HG03039 (cell line): ENCODE measurements around the gene GALNT7.
A peak's percentile ranks its signal among the peaks of the same experiment; 100 is the strongest.
"Not testable (repeated sequence)": the region's sequence is repeated elsewhere in the genome, so short reads cannot be mapped to it uniquely, and the experiment has no call there.

Source experiments
- ATAC-seq: cut with Tn5 transposase; IDR thresholded peaks from one replicate; pipeline ENCODE4 v1.9.1; 2021; ENCODE audit warnings: mild to moderate bottlenecking, moderate library complexity; ENCODE audit not compliant: unreplicated experiment

The GALNT7 gene, protein sequence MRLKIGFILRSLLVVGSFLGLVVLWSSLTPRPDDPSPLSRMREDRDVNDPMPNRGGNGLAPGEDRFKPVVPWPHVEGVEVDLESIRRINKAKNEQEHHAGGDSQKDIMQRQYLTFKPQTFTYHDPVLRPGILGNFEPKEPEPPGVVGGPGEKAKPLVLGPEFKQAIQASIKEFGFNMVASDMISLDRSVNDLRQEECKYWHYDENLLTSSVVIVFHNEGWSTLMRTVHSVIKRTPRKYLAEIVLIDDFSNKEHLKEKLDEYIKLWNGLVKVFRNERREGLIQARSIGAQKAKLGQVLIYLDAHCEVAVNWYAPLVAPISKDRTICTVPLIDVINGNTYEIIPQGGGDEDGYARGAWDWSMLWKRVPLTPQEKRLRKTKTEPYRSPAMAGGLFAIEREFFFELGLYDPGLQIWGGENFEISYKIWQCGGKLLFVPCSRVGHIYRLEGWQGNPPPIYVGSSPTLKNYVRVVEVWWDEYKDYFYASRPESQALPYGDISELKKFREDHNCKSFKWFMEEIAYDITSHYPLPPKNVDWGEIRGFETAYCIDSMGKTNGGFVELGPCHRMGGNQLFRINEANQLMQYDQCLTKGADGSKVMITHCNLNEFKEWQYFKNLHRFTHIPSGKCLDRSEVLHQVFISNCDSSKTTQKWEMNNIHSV

DNA sequence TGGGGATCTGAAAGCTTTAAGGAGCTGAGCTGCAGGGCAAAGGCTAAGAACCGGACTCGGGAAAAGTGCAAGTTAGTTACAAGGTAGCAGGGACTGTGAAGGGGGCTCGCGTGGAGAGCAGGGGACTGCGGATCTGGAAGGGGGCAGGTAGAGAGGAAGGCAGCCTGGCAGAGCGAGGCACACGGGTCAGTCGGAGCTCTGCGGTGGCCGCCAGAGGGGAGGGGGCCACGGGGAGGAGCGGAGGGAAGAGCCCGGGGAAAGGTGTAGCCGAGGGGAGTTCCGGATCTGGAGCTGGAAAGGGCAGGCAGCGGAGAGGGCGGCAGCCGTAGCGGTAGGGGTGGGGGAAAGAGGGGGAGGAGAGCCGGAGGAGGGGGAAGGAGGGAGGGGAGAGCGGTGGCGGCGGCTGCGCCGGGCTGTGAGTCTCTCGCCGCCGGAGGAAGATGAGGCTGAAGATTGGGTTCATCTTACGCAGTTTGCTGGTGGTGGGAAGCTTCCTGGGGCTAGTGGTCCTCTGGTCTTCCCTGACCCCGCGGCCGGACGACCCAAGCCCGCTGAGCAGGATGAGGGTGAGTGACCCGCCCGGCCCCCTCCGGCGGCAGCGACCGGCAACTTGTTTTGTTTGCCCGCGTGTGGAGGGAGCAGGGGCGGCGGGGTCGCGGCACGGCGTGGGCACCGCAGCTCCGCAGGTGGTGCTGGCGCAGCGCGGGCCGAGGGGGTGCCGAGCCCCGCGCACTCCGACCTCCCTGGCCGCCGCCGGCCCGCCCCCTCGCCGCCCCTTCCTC lies at the start of gene GALNT7:
TSS of gene GALNT7 (plus strand) at position 416 of the 782 bp plus-strand sequence. CDS start at position 441, 25 bp downstream.
- ATAC-seq: peak; percentile 31

DNA sequence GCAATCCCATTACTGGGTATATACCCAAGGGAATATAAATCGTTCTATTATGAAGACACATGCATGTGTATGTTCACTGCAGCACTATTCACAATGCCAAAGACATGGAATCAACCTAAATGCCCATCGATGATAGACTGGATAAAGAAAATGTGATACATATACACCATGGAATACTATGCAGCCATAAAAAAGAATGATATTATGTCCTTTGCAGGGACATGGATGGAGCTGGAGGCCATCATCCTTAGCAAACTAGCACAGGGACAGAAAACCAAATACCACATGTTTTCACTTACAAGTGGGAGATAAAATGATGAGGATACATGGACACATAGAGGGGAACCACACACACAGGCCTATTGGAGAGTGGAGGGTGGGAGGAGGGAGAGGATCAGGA lies 49.8 kb upstream of the GALNT7 start:
- not testable (repeated sequence) for ATAC-seq

DNA sequence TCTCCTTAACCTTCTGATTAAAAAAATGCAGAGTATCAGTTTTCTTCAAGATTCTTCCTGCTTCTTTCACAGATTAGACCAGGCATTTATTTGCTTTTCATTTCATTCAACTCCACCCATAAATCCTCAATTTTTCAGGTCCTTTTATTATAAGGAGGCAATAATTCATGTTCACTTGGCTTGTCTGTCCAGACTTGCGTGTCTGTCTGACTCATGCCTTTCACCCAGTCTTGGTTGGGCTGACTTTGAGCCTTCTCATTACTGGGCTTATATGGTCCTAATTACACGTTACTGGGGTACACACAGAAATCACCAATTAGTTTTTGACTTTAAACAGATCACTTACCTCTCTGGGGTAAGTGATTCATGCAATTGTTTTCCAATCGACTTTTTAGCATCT lies 48.8 kb upstream of the GALNT7 start:
- no peak for ATAC-seq

DNA sequence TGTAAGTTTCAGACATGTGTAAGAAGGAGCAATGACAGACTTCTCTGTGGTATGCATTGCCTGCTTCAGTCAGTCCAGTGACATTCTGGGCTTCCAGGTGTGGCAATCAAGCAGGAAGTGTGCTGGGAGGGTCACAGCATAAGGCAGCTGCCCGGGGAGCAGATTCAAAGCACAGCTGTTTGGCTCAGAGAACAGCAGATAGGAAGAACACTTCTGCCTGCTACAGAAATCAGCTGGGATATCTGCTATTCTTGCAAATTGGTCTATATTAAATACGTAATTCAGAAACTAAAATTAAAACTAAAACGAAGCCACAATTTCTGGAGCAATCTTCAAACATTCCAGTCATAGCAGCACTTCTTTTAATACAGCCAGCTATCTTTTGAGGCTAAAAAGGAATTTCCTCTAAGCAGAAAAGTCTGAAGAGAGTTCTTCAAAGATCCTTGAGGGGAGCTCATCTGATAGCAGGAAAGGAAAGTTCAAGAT lies 47.5 kb upstream of the GALNT7 start:
- peak; percentile 97 for ATAC-seq

DNA sequence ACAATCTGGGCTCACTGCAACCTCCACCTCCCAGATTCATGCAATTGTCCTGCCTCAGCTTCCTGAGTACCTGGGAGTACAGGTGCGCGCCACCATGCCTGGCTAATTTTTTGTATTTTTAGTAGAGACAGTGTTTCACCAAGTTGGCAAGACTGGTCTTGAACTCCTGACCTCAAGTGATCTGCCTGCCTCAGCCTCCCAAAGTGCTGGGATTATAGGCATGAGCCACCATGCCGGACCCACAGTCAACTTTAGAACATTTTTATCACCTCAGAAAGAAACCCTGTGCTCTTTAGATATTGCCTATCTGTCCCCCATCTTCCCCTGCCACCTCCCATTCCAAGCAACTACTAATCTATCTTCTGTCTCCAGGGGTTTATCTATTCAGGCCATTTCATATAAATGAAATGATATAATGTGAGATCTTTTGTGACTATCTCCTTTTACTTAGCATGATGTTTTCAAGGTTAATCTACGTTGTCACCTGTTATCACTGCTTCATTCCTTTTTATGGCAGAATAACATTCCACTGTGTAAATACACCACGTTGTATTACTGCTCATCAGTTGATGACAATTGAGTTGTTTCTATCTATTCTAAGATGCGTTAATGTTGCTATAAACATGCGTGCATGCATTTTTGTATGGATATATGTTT lies 44.3 kb upstream of the GALNT7 start:
- ATAC-seq: no peak

DNA sequence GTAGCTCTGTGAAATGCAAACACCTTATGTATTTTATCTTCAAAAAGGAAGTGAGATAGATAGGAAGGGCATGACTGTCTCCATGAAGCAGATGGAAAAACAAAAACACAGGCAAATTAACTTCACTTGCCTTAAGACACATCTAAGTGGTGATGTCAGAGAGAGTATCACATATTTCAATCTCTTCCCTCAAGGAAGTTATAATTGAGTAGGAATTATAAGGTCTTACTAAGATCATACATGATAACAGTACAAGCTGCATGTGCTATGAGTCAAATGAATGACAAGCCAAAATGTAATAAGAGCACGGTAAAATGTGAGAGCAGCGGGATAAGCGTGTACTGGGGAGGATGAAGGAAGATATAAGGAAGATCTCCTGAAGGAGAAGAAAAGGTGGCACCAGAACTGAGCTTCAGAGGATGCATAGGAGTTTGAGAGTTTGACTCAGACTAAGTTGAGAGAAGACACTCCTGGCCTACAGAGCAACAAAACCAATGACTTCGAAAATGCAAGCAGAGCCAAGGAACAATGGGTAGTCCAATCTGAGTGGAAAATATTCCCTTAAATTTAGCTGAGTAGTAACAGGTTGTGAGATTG lies 43.3 kb upstream of the GALNT7 start:
- no peak for ATAC-seq

DNA sequence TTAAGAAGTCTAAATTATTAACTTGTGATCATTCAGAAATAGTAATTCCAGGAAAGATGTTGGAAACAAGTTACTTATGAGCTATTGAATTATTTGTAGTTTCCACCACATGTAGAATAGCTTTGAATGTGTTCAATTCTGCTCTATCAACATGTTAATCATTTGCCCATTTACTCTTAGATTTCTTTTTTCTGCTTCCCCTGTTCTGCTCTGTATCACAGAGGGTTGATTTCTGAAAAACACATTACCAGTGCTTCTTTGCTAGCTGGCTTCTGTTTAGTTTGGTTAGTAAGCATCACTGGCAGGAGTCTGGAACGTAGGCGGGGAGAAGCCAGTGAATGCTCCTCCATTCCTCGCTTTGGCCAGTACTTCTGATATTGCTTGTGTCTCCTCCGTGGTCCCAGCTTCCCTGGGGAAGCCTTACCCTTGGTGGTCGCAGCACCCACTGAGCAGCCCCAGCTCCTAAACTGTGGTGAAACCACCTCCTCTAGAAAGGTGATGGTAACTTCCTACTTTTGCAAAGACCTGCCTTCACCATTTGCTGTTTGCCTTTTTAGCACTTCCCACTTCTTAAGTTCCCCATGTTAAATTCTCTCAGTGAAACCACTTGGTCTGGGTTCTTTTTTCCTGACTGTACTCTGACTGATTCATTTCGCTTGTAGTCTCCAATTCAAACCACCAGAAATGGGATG lies 40.3 kb upstream of the GALNT7 start:
- ATAC-seq: no peak

DNA sequence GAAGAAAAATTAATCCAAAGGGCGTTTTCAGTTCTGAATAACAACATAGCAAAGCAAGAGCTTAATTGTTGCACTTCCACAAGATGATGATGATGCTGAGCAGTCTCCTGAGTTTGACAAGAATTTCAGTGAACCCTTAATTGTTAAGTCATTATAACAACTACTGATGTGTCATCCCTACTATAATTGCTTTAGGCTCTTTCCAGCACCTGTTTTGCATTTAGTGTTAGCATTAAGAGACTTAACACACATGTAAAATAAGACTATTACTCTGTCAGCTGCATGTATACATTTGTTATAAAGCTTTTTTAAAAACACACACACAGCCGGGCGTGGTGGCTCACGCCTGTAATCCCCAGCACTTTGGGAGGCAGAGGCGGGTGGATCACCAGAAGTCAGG lies 37.9 kb upstream of the GALNT7 start:
- no peak for ATAC-seq

DNA sequence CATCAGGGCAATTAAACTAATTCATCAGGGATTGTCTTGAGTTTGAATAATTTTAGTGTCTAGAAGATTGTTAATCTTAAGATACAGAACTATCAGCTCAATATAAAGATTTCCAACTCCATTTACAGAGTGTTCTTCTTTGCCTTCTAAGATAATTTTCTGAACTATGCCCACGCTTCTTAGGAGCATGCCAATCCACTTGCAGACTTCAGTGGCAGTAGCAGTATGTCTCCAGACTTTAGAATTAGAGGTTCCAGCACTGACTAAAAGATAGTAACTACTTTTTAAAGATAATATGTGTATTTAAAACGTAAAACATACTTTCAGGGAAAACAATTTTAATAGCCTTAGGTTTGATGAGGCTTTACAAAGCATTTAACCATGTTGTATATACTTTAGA lies 34.2 kb upstream of the GALNT7 start:
- no peak for ATAC-seq

DNA sequence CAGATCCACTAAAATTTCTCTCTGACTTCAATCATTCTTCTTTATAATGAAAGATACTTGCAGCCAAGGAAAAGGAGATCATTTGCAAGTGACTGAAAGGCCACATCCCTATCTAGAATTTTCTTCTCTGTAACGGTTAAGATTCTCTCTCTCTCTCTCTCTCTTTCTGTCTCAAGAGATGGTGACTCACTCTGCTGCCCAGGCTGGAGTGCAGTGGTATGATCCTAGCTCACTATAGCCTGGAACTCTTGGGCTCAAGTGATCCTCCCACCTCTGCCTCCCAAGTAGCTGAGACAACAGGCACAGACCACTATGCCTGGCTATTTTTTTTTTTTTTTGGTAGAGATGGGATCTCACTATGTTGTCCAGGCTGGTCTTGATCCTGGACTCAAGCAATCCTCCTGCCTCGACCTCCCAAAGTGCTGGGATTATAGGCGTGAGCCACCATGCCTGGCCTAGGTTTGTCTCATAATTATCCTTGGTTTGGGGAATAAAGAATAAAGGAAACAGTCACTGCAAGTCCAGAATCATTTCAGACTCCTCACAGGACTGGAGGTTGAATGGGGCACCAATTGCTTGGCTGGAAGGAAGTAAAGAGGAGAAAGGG lies 33.3 kb upstream of the GALNT7 start:
- ATAC-seq: no peak

DNA sequence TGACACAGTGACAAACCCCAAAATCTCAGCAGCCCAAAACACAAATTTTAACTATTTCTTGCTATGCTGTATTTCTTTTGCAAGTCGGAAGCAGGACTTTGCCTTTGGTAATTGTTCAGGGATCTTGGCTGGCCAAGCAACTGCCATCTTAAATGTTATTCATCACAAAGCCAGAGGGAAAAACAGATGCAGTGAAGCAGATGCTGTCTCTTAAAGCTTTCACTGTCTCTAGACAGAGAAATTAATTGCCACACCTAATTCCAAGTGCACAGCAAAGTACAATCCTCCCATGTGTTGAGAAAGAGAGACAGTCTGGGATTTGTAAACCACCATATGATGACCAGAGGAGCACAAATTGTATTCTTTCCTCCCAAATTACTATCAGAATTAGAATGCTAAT lies 30.0 kb upstream of the GALNT7 start:
- no peak for ATAC-seq

DNA sequence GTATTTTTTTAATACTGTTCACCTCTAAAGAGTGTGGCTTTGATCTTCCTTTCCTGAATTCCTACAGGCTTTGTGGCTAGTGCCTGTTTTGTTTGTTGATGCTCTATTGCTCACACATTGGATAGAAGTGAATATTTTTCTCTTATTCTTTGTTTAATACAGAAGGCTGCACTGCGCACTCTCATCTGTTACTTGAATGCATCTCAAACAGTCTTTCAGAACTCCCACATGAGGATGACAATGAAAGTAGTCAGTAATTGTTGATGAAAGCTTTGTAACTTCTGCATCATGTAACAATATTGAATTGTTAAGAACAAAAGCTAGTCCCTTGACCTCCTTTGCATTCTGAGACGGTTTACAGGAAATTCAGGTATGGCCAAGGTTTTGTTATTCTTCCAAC lies 29.1 kb upstream of the GALNT7 start:
- ATAC-seq: no peak

DNA sequence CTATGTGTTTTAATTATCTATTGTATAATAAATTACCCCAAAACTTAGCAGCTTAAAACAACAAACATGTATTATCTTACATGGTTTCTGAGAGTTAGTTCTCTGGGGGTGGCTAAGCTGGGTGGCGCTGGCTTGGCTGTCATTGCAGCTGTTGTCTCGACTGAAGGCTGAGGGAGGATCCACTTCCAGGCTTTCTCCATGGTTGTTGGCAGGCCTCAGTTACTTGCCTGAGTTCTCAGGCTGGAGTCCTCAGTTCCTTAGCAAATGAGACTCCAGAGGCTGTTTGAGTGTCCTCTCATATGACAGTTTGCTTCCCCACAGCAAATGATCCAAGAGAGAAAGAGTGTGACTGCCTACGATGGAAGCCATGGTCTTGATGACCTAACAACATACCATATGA lies 23.5 kb upstream of the GALNT7 start:
- ATAC-seq: no peak

DNA sequence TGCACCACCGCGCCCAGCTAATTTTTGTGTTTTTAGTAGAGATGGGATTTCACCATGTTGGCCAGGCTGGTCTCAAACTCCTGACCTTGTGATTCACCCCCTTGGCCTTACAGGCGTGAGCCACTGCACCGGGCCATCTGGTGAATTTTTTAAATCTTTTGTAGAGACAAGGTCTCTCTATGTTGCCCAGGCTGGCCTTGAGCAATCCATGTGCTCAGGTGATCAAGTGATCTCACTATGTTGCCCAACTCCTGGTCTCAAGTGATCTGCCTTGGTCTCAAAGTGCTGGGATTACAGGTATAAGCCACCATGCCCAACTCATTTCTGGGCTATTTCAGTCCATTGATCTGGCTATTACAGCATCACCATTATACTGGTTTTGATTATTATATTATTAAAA lies 22.2 kb upstream of the GALNT7 start:
- no peak for ATAC-seq

DNA sequence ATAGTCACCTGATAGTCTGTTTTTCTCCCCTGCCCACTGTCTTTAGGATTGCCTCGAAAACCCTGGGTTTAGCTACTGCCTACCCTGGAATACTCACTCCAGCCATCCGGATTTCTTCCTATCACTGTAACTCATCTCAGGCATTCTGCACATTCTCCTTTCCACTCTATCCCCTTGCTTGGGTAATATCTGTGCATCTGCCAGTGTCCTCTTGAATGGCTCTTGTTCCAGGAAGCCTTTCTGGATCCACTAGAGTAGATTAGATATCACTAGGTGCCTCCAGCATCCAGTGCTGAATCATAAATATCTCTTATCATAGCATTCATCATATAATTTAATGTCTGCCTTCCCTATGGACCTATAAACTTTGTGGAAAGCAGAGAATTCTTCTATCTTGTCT lies 17.1 kb upstream of the GALNT7 start:
- no peak for ATAC-seq

DNA sequence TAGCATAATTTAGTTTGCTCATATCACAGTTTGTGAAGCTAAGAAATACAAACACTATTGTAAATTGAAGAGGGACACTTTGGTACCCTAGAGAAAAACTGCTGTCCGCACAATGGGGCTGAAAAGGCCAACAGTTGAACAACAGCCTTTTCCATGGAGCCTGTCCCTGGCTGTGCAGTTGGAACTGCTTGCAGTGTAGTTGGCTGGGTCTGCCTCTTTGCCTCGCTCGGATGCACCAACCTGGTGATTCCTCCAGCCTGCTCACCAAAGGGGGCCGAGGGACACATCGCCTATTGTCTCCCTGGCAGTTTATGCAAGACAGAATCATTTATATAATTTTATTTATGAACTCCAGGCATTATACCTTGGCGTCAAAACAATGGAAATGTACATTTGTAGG lies 16.5 kb upstream of the GALNT7 start:
- ATAC-seq: no peak

DNA sequence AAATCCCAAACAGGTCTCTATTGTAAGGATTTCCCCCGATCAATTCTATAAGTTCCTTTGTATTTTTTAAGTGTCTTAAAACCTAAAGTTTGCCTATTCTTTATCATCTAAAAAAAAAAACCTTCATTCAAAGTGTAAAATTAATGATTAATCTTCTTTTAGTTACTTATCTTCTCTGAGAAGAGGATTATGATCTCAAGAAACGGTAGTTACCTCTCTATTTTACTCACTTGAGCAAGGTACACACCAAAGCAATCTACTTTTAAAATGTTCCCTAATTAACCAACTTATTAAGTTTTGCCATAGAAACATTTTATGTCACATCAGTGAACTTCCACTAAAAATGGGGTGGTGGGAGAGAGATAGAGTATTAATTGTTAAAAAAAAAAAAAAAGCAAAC lies 15.2 kb upstream of the GALNT7 start:
- ATAC-seq: no peak

DNA sequence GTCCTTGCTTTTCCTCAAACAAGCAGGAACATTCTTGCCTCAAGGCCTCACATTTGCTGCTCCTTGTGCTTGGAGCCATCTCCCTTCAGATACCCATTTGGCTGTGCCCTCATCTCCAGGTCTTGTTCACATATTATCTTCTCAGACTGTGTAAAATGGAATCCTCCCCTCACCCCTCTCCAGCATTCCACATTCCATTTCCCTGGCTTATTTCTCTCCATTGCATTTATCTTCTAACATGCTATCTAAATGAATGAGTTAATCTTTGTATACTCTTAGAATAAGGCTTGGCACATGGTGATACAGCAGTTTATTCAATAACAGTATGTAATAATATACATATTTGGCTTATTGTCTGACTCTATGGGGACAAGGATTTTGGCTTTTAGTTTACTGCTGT lies 8.8 kb upstream of the GALNT7 start:
- ATAC-seq: no peak

DNA sequence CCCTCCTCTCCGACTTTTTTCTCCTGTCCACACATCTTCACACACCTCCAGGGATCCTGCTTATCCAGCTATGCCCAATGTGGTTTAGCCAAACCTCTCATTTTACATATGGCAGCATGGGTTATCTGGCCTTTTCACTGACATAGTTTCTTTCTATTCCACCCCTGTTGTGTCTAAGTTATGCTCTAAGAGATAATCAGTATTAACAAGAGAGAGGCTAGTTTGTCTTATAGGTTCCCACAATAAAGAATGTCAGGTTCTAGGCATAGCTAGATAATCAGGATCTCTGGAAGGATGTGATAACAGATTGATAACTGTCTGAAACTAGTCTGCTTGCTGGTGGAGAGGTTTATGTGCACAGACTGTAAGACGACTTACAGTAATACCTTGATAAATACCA lies 7.7 kb upstream of the GALNT7 start:
- no peak for ATAC-seq

DNA sequence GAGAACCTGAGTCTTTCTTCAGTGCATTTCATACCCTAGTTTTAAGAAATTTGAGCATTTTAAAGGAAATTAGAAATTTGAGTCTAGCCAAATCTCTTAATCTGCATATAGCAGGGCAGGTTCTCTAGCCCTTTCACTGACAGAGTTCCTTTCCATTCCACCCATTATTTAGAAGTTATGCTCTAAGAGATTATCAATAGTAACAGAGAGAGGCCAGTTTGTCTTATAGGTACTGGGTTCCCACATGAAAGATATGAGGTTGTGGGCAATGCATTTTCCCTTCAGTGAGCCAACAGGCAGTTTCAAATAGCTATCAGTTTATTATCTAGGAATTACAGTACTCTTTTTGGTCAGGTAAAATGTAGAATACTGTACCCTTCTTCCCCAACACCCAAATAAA lies 7.3 kb upstream of the GALNT7 start:
- ATAC-seq: no peak
